Epidermal melanocyte (primary cell): Measurements from ENCODE around the gene IPO11.

Experiments used
- DNase-seq: peaks from one replicate; pipeline ENCODE4 v3.0.0; 2011; ENCODE audit warnings: low spot score; ENCODE audit not compliant: insufficient read length

Gene IPO11

GRCh38 chr5:62568800-62569432 is 156.4 kb downstream of the IPO11 start:
- DNase-seq, result no peak

GRCh38 chr5:62569470-62569869 is 156.9 kb downstream of the IPO11 start:
- no peak for DNase-seq

GRCh38 chr5:62572918-62573514 is 160.5 kb downstream of the IPO11 start:
- DNase-seq, result no peak

- DNase-seq, result no peak
Observed at GRCh38 chr5:62574599-62574998, 162.0 kb downstream of the IPO11 start.

- no peak for DNase-seq
Observed at GRCh38 chr5:62575066-62575465, 162.5 kb downstream of the IPO11 start.

GRCh38 chr5:62575489-62575888 is 162.9 kb downstream of the IPO11 start:
- no peak for DNase-seq

GRCh38 chr5:62576570-62577170 is 164.1 kb downstream of the IPO11 start:
- DNase-seq, result no peak

GRCh38 chr5:62577488-62577887 is 164.9 kb downstream of the IPO11 start:
- DNase-seq, result no peak

- DNase-seq, result no peak
Observed at GRCh38 chr5:62578540-62578939, 166.0 kb downstream of the IPO11 start, which contains the start of gene LRRC70. LRRC70 (plus strand) TSS chr5:62578819; CDS start chr5:62579439, 620 bp downstream.

- DNase-seq, result no peak
Observed at GRCh38 chr5:62579761-62580160, 167.2 kb downstream of the IPO11 start.

- no peak for DNase-seq
Observed at GRCh38 chr5:62581836-62582597, 169.5 kb downstream of the IPO11 start.

- no peak for DNase-seq
Observed at GRCh38 chr5:62584391-62584790, 171.8 kb downstream of the IPO11 start.

GRCh38 chr5:62585306-62585705 is 172.7 kb downstream of the IPO11 start:
- no peak for DNase-seq

- no peak for DNase-seq
Observed at GRCh38 chr5:62585751-62586150, 173.2 kb downstream of the IPO11 start.

- DNase-seq, result no peak
Observed at GRCh38 chr5:62587737-62588136, 175.2 kb downstream of the IPO11 start.

GRCh38 chr5:62588668-62589067 is 176.1 kb downstream of the IPO11 start:
- no peak for DNase-seq

- no peak for DNase-seq
Observed at GRCh38 chr5:62589504-62589903, 176.9 kb downstream of the IPO11 start.

GRCh38 chr5:62590387-62590786 is 177.8 kb downstream of the IPO11 start:
- no peak for DNase-seq

- no peak for DNase-seq
Observed at GRCh38 chr5:62592558-62592957, 180.0 kb downstream of the IPO11 start.

- DNase-seq, result no peak
Observed at GRCh38 chr5:62593331-62593730, 180.8 kb downstream of the IPO11 start.

- DNase-seq, result no peak
Observed at GRCh38 chr5:62594364-62594984, 181.9 kb downstream of the IPO11 start.

- no peak for DNase-seq
Observed at GRCh38 chr5:62596096-62596495, 183.5 kb downstream of the IPO11 start.
